Activated T-cell treated with anti-CD3 and anti-CD28 coated beads, Interleukin-2, amount 50 U/mL, for 4 hours (primary cell): Measurements from ENCODE around the gene NFIX. TPM values are rescaled to one million over a fixed set of nuclear protein-coding genes. Genes with fewer than 3 reads are reported as not detected.
A peak's percentile ranks its signal among the peaks of the same experiment; 100 is the strongest.

Experiments used
- ATAC-seq, 2 donors: fragments of 200-7000 bp; cut with Tn5 transposase; one replicate each; pipeline ENCODE4 v1.10.0; 2021
- DNase-seq: peaks from one replicate; pipeline ENCODE4 v3.0.0-alpha.2; 2020
- H3K27me3 Mint-ChIP-seq: one replicate; pipeline ENCODE4 v1.8.0; 2021; ENCODE audit warnings: low read depth, mixed read lengths
- H3K36me3 Mint-ChIP-seq: one replicate; pipeline ENCODE4 v1.8.0; 2022; ENCODE audit warnings: mixed read lengths; ENCODE audit not compliant: insufficient read depth
- H3K4me1 Mint-ChIP-seq: one replicate; pipeline ENCODE4 v1.8.0; 2021; ENCODE audit warnings: low read depth, mixed read lengths
- H3K4me3 Mint-ChIP-seq: one replicate; pipeline ENCODE4 v1.8.0; 2021; ENCODE audit warnings: mild to moderate bottlenecking, moderate library complexity, mixed read lengths
- H3K9me3 Mint-ChIP-seq: one replicate; pipeline ENCODE4 v1.8.0; 2021; ENCODE audit warnings: mixed read lengths
- total RNA-seq, 3 donors: library from RNA; stranded (reverse); gene quantifications; one replicate each; pipeline ENCODE4 v1.2.1, GENCODE V29; 2021

Gene NFIX
- total RNA-seq, 3 donors from 2014 or later = 11.1 to 20.4 (median 16.1) TPM

DNA sequence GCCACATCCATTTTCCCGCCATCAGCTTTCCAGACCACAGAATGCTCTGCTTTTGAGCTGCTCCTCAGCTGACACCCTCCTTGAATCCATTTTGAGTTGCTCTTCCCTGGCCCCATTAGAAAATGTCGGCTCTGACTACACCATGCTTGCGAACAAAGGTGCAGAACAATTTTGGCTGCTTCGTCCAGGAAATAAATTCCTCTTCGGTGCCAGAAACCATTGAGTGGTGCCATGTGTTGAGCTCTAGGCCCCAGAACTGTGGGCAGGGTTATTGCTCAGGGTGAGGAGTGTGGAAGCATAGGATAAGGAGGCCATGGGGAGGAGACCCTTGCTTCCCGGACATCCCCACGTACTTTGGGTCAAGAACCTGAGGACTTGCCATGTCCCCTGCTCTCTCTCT, 52.1 kb downstream of the NFIX start:
- DNase-seq (no peak), ATAC-seq (no peak)
- Mint-ChIP-seq H3K4me3 (no peak overlapping the region), H3K9me3 (no peaks in the 10 kb centered on the region), H3K27me3 (peaks cover 6% of the 10 kb centered on the region), H3K36me3 (no peaks in the 10 kb centered on the region), H3K4me1 (peaks cover 24% of the 10 kb centered on the region)

DNA sequence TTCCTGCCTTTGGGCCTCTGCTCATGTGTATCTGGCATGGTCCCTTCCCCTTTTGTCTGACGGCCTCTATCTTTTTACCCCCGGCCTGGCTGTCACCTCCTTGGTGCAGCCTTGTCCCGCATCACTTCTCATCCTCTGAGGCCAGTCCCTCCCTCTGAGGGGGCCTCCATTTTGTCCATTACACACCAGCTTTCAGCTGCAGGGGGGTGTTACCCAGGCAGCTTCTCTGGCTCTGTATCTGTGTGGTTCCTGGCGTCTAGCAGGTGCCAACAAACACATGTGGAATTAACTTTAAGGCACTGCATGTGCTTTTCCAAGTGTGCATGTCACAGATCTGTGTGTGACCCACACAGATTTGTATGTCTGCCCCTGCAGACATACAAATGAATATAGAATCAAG, 55.0 kb downstream of the NFIX start:
- Mint-ChIP-seq H3K36me3 (no peaks in the 10 kb centered on the region), H3K4me1 (peaks cover 11% of the 10 kb centered on the region), H3K4me3 (no peak overlapping the region), H3K27me3 (peaks cover 6% of the 10 kb centered on the region), H3K9me3 (no peaks in the 10 kb centered on the region)
- DNase-seq (no peak), ATAC-seq (no peak)

DNA sequence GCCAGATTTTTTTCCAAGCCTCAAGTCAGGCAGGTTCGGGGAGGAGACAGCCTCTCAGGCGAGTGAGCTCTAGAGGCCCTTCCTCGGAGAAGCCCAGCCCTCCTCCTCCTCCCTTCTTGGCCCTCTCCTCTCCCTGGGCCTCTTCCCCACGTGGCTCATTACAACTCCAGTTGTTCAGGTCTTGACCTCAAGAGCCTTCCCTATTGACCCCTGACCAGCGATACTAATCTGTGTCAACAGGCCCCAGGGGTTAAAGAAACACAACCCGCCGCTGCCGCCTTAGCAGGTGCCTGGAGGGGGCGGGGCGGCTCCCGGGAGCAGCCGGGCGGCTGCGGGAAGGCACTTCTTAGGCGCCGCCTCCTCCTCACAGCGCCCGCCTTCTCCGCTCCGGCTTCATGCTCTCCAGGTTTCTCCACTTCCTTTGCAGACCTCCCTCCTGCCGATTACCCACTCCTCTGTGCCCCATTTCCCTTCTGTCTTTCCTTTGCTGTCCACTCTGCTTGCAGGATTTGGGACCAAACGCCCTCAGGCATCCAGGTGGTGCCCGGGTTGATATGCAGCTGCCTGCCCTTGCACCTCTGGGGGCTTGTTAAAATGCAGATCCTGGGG, 56.4 kb downstream of the NFIX start:
- H3K4me3 Mint-ChIP-seq = peak overlapping the region; percentile 61
- peak; percentile 70 to 76 for ATAC-seq
- H3K9me3 Mint-ChIP-seq = no peaks in the 10 kb centered on the region
- peaks cover 9% of the 10 kb centered on the region for H3K4me1 Mint-ChIP-seq
- H3K27me3 Mint-ChIP-seq = peaks cover 6% of the 10 kb centered on the region
- H3K36me3 Mint-ChIP-seq = no peaks in the 10 kb centered on the region
- no peak for DNase-seq

DNA sequence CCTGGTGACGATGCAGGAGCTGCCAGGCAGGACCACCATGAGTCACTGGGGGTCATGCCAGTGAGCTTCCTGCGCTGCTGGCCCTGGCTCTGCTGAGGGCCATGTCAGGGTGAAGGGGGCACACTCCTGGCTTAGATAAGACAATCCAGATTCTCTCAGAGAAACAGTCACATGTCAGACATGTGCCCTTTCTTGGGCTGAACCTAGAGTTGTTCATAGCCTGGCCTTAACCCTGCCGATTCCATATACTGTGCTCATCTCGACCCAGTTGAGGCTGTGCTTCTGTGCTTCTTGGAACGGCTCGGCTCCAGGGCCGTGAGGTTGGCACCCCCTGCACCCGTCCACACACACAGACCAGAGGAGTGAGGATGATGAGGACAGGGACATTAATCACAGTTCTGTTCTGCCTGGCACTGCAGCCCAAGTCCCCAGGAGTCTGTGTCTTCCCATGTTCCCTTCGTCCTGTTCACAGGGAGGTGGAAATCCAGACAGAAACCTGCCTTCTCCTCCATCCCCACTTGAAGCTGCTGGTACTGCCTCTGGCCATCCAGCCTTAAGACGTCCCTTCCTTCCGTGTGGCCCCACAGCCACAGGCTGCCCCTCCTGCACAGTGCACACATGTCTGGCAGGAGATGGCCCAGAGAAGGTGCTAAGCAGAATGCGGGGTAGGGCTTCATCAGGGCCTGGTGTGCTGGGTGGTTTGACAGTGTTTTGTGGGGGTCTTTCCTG, 57.3 kb downstream of the NFIX start:
- H3K27me3 Mint-ChIP-seq = peaks cover 6% of the 10 kb centered on the region
- peaks cover 9% of the 10 kb centered on the region for H3K4me1 Mint-ChIP-seq
- H3K9me3 Mint-ChIP-seq = no peaks in the 10 kb centered on the region
- no peaks in the 10 kb centered on the region for H3K36me3 Mint-ChIP-seq
- ATAC-seq = no peak
- DNase-seq = no peak
- H3K4me3 Mint-ChIP-seq = no peak overlapping the region

DNA sequence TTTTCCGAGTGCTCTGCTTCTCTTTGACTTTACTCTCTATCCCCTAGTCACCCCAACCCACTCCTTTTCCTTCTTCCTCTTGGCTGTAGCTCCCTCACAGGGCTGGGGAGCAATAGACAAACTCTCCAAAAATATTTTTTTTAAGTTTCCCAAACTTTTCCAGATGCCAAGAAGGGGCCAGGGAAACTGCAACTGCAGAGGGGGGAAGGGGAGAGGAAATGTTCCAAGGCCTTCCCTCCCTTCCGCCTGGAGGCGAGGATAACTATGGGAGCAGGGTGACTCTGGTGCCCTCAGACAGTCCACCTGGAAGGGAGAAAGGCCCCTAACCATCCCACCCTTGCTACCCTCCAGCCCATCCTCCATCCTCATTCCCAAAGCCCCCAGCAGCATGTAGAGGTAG, 58.0 kb downstream of the NFIX start:
- Mint-ChIP-seq H3K27me3 (peaks cover 6% of the 10 kb centered on the region), H3K4me1 (peaks cover 9% of the 10 kb centered on the region), H3K4me3 (no peak overlapping the region), H3K9me3 (no peaks in the 10 kb centered on the region), H3K36me3 (no peaks in the 10 kb centered on the region)
- DNase-seq = no peak
- ATAC-seq = no peak

DNA sequence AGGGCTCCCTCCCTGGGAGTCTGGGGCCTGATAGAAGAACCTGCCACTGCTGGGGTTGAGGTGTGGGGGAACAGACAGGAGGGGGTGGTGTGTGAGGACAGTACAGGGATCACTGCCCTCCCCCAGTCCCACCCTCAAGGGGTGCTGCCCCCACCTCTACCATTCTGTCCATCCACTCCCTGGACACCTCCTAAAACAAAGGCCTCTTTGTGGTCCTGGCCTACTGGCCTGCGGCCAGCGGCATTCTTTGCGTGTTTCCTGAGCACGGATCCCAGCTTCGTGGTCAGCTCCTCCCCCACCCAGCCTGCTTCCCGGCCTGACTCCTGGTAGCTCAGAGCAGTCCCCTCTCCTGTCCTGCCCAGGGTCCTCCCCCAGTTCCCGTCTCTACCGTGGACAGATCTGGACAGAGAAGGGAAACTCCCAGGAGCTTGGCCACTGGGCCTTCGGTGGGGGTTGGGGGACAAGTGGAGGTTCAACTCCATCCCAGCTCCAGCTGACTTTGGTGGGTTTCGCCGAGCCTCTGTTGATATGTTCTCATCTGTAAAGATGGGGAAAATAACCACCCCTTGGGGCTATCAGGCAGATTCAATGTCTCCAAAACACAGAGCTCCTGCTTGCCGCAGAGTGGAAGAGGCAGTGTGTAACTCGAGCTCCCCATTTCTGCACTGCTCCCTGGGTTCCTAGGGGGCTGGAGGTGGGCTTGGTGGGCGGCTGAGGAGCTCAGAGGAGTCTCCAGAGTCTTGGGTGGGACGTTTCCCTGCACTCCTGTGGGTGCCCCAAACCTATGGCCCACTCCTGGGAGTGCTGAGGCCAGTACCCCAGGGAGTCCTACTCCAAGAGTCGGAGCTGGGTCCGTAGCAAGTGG, 58.7 kb downstream of the NFIX start:
- Mint-ChIP-seq H3K27me3 (peaks cover 6% of the 10 kb centered on the region), H3K36me3 (no peaks in the 10 kb centered on the region), H3K4me3 (no peak overlapping the region), H3K4me1 (peaks cover 9% of the 10 kb centered on the region), H3K9me3 (no peaks in the 10 kb centered on the region)
- DNase-seq = no peak
- ATAC-seq = no peak

DNA sequence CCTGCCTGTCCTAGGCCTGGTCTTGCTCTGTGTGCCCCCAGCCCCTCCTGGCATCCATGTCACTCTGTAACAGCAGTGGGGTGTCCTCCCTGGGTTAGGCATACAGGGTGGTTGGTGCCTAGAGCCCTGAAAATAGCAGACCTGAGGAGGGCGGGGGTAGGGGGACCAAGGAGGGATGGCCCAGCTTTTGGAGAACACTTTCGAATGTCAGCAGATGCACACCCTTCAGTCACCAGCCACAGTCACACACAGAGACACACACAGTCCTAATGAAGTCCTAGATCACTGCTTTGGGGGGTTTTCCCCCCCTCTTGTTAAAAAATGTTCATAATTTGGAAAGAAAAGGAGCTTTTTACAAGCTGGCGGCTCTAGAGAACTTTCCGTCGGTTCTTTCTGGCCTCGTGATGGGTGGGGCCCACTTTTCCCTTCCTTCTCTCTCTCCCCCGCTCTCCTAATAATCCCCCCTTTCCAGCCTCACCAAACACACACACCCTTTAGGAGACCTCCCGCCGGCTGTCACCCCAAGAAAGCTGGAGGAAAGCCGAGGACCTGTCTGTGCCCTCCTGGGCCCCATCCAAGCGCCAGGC, 59.4 kb downstream of the NFIX start:
- H3K9me3 Mint-ChIP-seq = no peaks in the 10 kb centered on the region
- H3K36me3 Mint-ChIP-seq = no peaks in the 10 kb centered on the region
- no peak for ATAC-seq
- no peak for DNase-seq
- H3K4me1 Mint-ChIP-seq = peaks cover 9% of the 10 kb centered on the region
- H3K4me3 Mint-ChIP-seq = no peak overlapping the region
- H3K27me3 Mint-ChIP-seq = peaks cover 6% of the 10 kb centered on the region

DNA sequence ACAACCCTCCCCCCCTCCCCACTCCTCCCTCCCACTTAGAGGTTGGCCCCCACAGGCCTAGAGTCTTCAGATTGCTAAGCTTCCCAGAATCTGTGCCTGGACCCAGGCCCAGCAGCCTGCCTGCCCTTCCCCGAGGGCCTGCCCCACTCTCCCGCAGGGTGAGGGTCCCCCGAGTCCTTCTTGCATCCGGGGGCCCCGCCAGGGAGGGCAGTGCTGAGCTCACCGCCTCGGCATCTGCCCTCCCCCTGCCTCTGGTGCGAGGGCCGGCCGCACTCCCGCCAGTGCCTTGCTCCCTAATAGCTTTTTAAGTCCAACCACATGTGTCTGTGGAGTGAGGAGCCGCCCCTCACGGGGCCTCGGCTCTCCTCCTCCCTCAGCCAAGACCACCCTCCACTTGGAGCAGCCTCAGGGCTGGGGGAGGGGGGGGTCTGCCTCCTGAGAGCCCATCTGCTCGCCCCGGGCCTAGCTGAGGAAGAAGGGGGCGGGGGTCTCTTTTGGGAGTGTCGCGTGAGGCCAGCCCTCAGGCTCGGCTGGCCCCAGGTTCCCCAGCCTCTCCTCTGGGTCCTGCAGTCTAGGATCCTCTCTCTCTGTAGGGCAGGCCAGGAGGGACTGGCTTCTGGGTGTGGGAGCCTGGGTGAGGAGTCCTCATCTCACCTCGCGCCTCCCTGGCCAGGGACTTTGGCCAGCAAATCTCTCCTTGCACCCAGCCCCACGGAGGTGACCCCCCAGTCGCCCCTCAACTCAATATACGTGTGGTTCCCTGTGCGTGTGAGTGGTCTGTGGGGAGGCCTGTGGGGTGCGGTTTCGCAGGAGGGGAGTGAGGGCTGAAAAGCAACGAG, 60.2 kb downstream of the NFIX start:
- ATAC-seq = no peak
- peaks cover 9% of the 10 kb centered on the region for H3K4me1 Mint-ChIP-seq
- no peaks in the 10 kb centered on the region for H3K36me3 Mint-ChIP-seq
- peaks cover 6% of the 10 kb centered on the region for H3K27me3 Mint-ChIP-seq
- DNase-seq = no peak
- H3K4me3 Mint-ChIP-seq = no peak overlapping the region
- no peaks in the 10 kb centered on the region for H3K9me3 Mint-ChIP-seq

DNA sequence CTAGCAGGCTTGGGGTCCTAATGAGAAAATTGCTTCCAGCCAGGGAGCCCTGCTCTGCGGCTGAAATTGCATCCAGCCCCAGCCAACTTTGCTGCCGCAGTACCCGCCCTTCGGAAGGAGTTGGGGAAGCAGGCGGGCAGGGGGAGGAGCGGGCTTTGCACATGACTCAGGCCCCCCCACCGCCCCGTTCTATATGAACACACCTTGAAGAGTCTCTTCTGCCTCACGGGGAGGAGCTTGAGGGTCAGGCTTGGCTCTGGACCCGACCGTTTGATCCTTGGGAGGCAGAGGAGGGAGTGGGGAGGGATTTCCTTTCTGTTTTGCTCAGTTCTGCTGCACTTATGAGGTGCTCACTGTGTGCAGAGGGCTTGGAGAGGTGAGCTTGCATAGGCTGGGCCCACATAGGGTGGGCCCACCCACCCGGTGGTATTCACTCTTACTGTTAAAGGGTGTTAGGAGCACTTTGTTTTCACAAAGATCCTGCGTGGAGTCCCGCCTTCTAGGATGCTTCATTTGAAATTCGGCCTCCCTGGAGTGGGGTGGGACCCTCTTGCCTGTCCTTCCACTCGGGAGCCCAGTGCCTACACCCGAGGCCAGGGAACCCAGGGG, 60.9 kb downstream of the NFIX start:
- Mint-ChIP-seq H3K9me3 (no peaks in the 10 kb centered on the region), H3K36me3 (no peaks in the 10 kb centered on the region), H3K4me3 (no peak overlapping the region), H3K4me1 (peaks cover 7% of the 10 kb centered on the region), H3K27me3 (peaks cover 3% of the 10 kb centered on the region)
- ATAC-seq (no peak), DNase-seq (no peak)

DNA sequence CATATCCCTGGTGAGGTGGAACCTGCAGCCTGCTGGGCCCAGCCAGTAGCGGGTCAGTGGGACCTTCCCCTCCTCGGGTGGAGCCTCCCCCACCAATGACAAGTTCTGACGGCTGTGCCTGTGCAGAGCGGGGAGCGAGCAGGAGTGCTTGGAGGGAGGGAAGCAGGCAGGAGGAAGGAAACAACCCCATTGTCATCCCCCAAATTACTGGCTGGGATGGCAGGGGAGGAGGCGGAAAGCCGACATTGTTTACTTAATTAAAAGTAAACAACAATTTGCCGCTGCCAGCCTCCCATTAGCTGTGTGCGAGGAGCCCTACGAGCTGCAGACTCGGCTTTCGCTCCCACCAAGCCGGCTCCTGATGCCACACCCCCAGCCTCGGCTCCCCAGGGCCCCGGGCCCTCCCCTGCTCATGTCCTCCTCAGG, 61.9 kb downstream of the NFIX start:
- Mint-ChIP-seq H3K9me3 (no peaks in the 10 kb centered on the region), H3K36me3 (no peaks in the 10 kb centered on the region), H3K27me3 (peaks cover 3% of the 10 kb centered on the region), H3K4me1 (peaks cover 3% of the 10 kb centered on the region), H3K4me3 (no peak overlapping the region)
- DNase-seq = no peak
- ATAC-seq = no peak

DNA sequence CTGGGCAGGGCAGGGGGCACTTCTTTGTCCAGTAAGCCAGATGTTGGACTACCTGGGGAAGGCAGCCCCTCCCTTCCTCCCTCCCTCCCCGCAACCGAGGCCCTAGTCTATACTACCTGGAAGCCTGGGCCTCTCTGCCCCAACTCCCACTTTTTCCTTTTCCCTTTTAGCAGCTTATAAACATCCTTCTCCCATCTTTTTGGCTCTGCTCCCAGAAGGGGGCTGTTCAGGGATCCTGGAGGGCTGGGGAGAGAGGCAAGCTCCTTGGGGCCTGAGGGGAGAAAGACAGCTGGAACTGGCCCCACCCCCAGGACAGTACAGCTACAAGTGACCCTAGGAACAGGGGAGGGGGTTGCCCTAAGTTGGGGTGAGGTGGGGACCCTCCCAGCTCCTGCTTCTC, 62.5 kb downstream of the NFIX start:
- Mint-ChIP-seq H3K36me3 (no peaks in the 10 kb centered on the region), H3K4me3 (no peak overlapping the region), H3K9me3 (no peaks in the 10 kb centered on the region), H3K27me3 (peaks cover 3% of the 10 kb centered on the region), H3K4me1 (peaks cover 3% of the 10 kb centered on the region)
- ATAC-seq (no peak), DNase-seq (no peak)

DNA sequence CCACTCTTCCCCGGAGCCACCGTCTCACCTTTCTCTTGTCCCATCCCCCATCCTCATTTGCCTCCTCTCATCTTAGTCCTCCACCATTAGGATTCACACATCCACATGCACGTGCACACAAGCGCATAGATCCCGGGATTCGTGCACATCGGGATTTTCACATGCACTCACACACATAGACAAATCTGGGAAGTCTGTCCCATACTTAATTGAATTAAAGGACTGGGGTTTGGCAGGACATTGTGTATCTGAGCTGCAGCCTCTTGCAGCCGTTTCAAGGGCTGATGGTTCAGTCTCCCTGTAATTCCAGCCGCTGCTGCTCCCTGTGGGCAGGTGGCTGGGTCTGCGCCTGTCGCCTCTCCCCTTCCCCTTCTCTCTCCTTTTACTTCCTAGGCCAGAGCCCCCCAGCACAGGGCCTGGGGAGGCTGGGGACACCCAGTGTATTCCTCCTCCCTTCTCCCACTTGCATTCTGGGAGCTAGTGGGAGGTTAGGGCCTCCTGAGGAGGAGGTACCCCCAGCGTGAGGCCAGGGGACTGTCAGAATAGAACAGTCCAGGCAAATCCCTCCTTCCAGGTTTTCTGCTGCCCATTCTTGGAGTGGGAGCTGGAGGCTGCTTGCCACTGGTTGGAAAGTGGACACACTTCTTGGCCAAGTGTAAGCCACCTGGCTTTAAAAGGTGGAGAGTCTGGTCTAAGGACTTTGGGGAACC, 63.8 kb downstream of the NFIX start:
- no peaks in the 10 kb centered on the region for H3K36me3 Mint-ChIP-seq
- H3K9me3 Mint-ChIP-seq = no peaks in the 10 kb centered on the region
- ATAC-seq (no peak), DNase-seq (no peak)
- H3K4me1 Mint-ChIP-seq = peaks cover 3% of the 10 kb centered on the region
- peaks cover 7% of the 10 kb centered on the region for H3K27me3 Mint-ChIP-seq
- no peak overlapping the region for H3K4me3 Mint-ChIP-seq
